IMR-90 (cell line): ENCODE measurements around the gene TSR1. TPM values are rescaled to one million over a fixed set of nuclear protein-coding genes. Genes with fewer than 3 reads are reported as not detected.

Experiments used
- ATAC-seq: fragments of 200-7000 bp; cut with Tn5 transposase; 2 replicates; pipeline ENCODE4 v1.9.1; 2020; ENCODE audit warnings: low read depth, mild to moderate bottlenecking, moderate library complexity
- BruUV-seq: library from RNA; stranded (reverse); fragments of 400-500 nt; replicated peaks from 2 replicates; lab custom pipeline; 2021; lab: Mats Ljungman, UMichigan
- CTCF ChIA-PET: fragments of 300-600 bp; formaldehyde crosslinking; extraction: SDS; loops from one replicate; lab custom pipeline; 2021; ENCODE audit warnings: antibody characterized with exemption; lab: Yijun Ruan, JAX
- POLR2A ChIA-PET: fragments of 300-600 bp; sonication (Branson Sonifier 250); formaldehyde crosslinking; loops from one replicate; lab custom pipeline; 2022; ENCODE audit warnings: antibody characterized with exemption; ENCODE audit not compliant: unreplicated experiment; lab: Charles Lee
- DNase-seq: peaks from one replicate; pipeline ENCODE4 v3.0.0; 2013
- H2AFZ ChIP-seq: replicated peaks from 2 replicates; pipeline ENCODE3; 2013; ENCODE audit warnings: low read length, mild to moderate bottlenecking; ENCODE audit not compliant: poor library complexity
- H2AK5ac ChIP-seq: 2 replicates; pipeline ENCODE4 v1.6.1; 2013; ENCODE audit warnings: low read depth, low read length, inconsistent platforms
- H2AK9ac ChIP-seq: replicated peaks from 2 replicates; pipeline ENCODE3; 2013; ENCODE audit warnings: mild to moderate bottlenecking, low read depth, low read length, moderate library complexity; ENCODE audit not compliant: poor library complexity
- H2BK120ac ChIP-seq: 2 replicates; pipeline ENCODE4 v1.6.1; 2013; ENCODE audit warnings: low read depth, low read length, inconsistent platforms
- H2BK15ac ChIP-seq: 3 replicates; pipeline ENCODE4 v1.6.1; 2013; ENCODE audit warnings: low read depth, low read length, inconsistent platforms
- H2BK20ac ChIP-seq: 2 replicates; pipeline ENCODE4 v1.6.1; 2013; ENCODE audit warnings: low read depth, mild to moderate bottlenecking, inconsistent platforms, low read length, moderate library complexity
- H2BK5ac ChIP-seq: 2 replicates; pipeline ENCODE4 v1.6.1; 2013; ENCODE audit warnings: mild to moderate bottlenecking, low read depth, low read length, inconsistent platforms; ENCODE audit not compliant: poor library complexity, severe bottlenecking
- H3K14ac ChIP-seq: replicated peaks from 2 replicates; pipeline ENCODE4 v1.6.1; 2013; ENCODE audit warnings: low read depth, low read length, inconsistent platforms
- H3K18ac ChIP-seq: 2 replicates; pipeline ENCODE4 v1.6.1; 2013; ENCODE audit warnings: low read depth, low read length, control low read depth
- H3K23ac ChIP-seq: 2 replicates; pipeline ENCODE4 v1.6.1; 2013; ENCODE audit warnings: low read depth, low read length, inconsistent platforms
- H3K27ac ChIP-seq: 2 replicates; pipeline ENCODE4 v1.5.1; 2013; ENCODE audit warnings: mild to moderate bottlenecking, control low read depth, low read length; ENCODE audit not compliant: insufficient read depth
- H3K27me3 ChIP-seq: 2 replicates; pipeline ENCODE4 v1.6.1; 2013; ENCODE audit warnings: low read length; ENCODE audit not compliant: control insufficient read depth, insufficient read depth
- H3K36me3 ChIP-seq: 2 replicates; pipeline ENCODE4 v1.6.1; 2013; ENCODE audit warnings: low read length, mixed read lengths; ENCODE audit not compliant: control insufficient read depth, insufficient read depth
- H3K4ac ChIP-seq: 2 replicates; pipeline ENCODE4 v1.6.1; 2013; ENCODE audit warnings: low read depth, low read length, inconsistent platforms
- H3K4me1 ChIP-seq: 2 replicates; pipeline ENCODE4 v1.6.1; 2013; ENCODE audit warnings: low read length, mixed read lengths; ENCODE audit not compliant: control insufficient read depth, insufficient read depth
- H3K4me2 ChIP-seq: 2 replicates; pipeline ENCODE4 v1.6.1; 2013; ENCODE audit warnings: low read depth, mild to moderate bottlenecking, control low read depth, low read length, moderate library complexity
- H3K4me3 ChIP-seq: 2 replicates; pipeline ENCODE4 v1.5.1; 2013; ENCODE audit warnings: low read depth, mild to moderate bottlenecking, control low read depth, low read length, moderate library complexity; ENCODE audit not compliant: insufficient read depth
- H3K56ac ChIP-seq: 2 replicates; pipeline ENCODE4 v1.6.1; 2013; ENCODE audit warnings: low read length, inconsistent platforms; ENCODE audit not compliant: insufficient read depth; ENCODE audit errors: extremely low read depth
- H3K79me1 ChIP-seq, 2 experiments: 2 replicates each; pipeline ENCODE4 v1.6.1; 2013; ENCODE audit warnings: low read length in 2 of 2, inconsistent platforms in 1 of 2, low read depth in 1 of 2
- H3K9ac ChIP-seq: 2 replicates; pipeline ENCODE4 v1.6.1; 2013; ENCODE audit warnings: low read depth, low read length, control low read depth
- H3K9me1 ChIP-seq: 2 replicates; pipeline ENCODE4 v1.6.1; 2013; ENCODE audit warnings: low read length, inconsistent platforms; ENCODE audit not compliant: insufficient read depth
- H3K9me3 ChIP-seq: 2 replicates; pipeline ENCODE4 v1.6.1; 2013; ENCODE audit warnings: low read length; ENCODE audit not compliant: control insufficient read depth, insufficient read depth
- H4K20me1 ChIP-seq: 2 replicates; pipeline ENCODE4 v1.6.1; 2013; ENCODE audit warnings: low read length, inconsistent platforms; ENCODE audit not compliant: insufficient read depth
- H4K5ac ChIP-seq: 2 replicates; pipeline ENCODE4 v1.6.1; 2013; ENCODE audit warnings: mild to moderate bottlenecking, low read depth, low read length, control low read depth
- H4K8ac ChIP-seq, 2 experiments: 2 replicates each; pipeline ENCODE4 v1.6.1; 2013; ENCODE audit warnings: low read depth in 2 of 2, low read length in 2 of 2, control low read depth in 1 of 2, inconsistent platforms in 1 of 2
- H4K91ac ChIP-seq: 2 replicates; pipeline ENCODE4 v1.6.1; 2013; ENCODE audit warnings: low read depth, low read length, inconsistent platforms; ENCODE audit not compliant: insufficient read depth
- BHLHE40 ChIP-seq: fragments of 150-350 bp; IDR thresholded peaks from 2 replicates; pipeline ENCODE4 v1.6.1; 2016; ENCODE audit warnings: mild to moderate bottlenecking, low read depth, low read length
- CHD1 ChIP-seq: IDR thresholded peaks from 2 replicates; pipeline ENCODE4 v1.6.1; 2012; ENCODE audit warnings: low read depth, low read length, improper control_type of control experiment
- CTCF ChIP-seq: conservative IDR thresholded peaks from 2 replicates; pipeline ENCODE4 v1.5.1; 2012; ENCODE audit warnings: mild to moderate bottlenecking, low read depth, low read length, improper control_type of control experiment
- ELK1 ChIP-seq: fragments of 150-350 bp; IDR thresholded peaks from 2 replicates; pipeline ENCODE4 v1.6.1; 2016; ENCODE audit warnings: low read depth, mild to moderate bottlenecking, low read length, moderate library complexity, borderline replicate concordance
- MAZ ChIP-seq: IDR thresholded peaks from 2 replicates; pipeline ENCODE4 v1.6.1; 2012; ENCODE audit warnings: low read depth, mild to moderate bottlenecking, low read length, improper control_type of control experiment, moderate library complexity, borderline replicate concordance
- MXI1 ChIP-seq: IDR thresholded peaks from 2 replicates; pipeline ENCODE4 v1.6.1; 2012; ENCODE audit warnings: low read depth, mild to moderate bottlenecking, low read length, moderate library complexity, borderline replicate concordance
- NFE2L2 ChIP-seq: fragments of 150-350 bp; IDR thresholded peaks from 2 replicates; pipeline ENCODE4 v1.6.1; 2016; ENCODE audit warnings: low read depth, mild to moderate bottlenecking, low read length
- POLR2A ChIP-seq: IDR thresholded peaks from 2 replicates; pipeline ENCODE4 v1.6.1; 2012; ENCODE audit warnings: mild to moderate bottlenecking, low read depth, low read length
- RAD21 ChIP-seq: IDR thresholded peaks from 2 replicates; pipeline ENCODE4 v1.6.1; 2012; ENCODE audit warnings: low read length, improper control_type of control experiment
- RCOR1 ChIP-seq: IDR thresholded peaks from 2 replicates; pipeline ENCODE4 v1.6.1; 2012; ENCODE audit warnings: mild to moderate bottlenecking, low read length, improper control_type of control experiment; ENCODE audit not compliant: insufficient replicate concordance
- RFX5 ChIP-seq: IDR thresholded peaks from 2 replicates; pipeline ENCODE4 v1.8.0; 2012; ENCODE audit warnings: low read depth, mild to moderate bottlenecking, low read length, moderate library complexity
- SMC3 ChIP-seq: fragments of 150-350 bp; IDR thresholded peaks from 2 replicates; pipeline ENCODE4 v1.6.1; 2016; ENCODE audit warnings: low read depth, mild to moderate bottlenecking, antibody characterized with exemption, low read length, moderate library complexity
- USF2 ChIP-seq: fragments of 150-350 bp; IDR thresholded peaks from 2 replicates; pipeline ENCODE4 v1.6.1; 2017; ENCODE audit warnings: mild to moderate bottlenecking, antibody characterized with exemption, low read length, low read depth
- WGBS, 2 experiments: methylation state at CpG; one replicate each; pipeline versions ENCODE4 v1.1.5 to v1.1.7; 2013; ENCODE audit warnings: missing lambda C conversion rate in 2 of 2; ENCODE audit not compliant: insufficient read length in 1 of 2; ENCODE audit errors: extremely low coverage in 2 of 2; 5-methylcytosine and 5-hydroxymethylcytosine counted together
- dilution Hi-C: fragments of 300-500 bp; cut with HindIII; formaldehyde crosslinking; loops from one replicate; pipeline ENCODE4 v1.14.3; 2018; ENCODE audit warnings: low sequenced_read_pairs; ENCODE audit not compliant: unreplicated experiment
- in situ Hi-C: fragments of 300-500 bp; cut with MboI; formaldehyde crosslinking; loops from 3 replicates; pipeline ENCODE4 v1.14.3; 2019; ENCODE audit warnings: low sequenced_read_pairs, inconsistent platforms, mixed read lengths
- intact Hi-C: fragments of 100-400 bp; cut with micrococcal nuclease; formaldehyde crosslinking; loops from 2 replicates; pipeline ENCODE4 v1.10.0; 2022
- polyA plus RNA-seq, 3 experiments: library from polyadenylated mRNA; depleted of rRNA; stranded (reverse); fragments of >200 nt; gene quantifications; 2 replicates each; pipeline ENCODE4 v1.2.3, GENCODE V29; 2012; ENCODE audit warnings: low replicate concordance in 1 of 3
- total RNA-seq: library from RNA; depleted of rRNA; stranded (reverse); fragments of >200 nt; gene quantifications from 2 replicates; pipeline ENCODE4 v1.2.3, GENCODE V29; 2012

The TSR1 gene
- total and polyA plus RNA-seq, 2 of the 4 experiments (the other 2 are of a cell fraction) = 22.6 to 72.6 TPM

GRCh38 chr17:2374549-2375285 is 38.5 kb upstream of the TSR1 start:
- no TSS peak for BruUV-seq
- peaks cover 54% of the 10 kb centered on the region for H3K36me3 ChIP-seq
- no peak overlapping the region for H2AK5ac ChIP-seq
- no peak overlapping the region for H4K8ac ChIP-seq
- H3K56ac ChIP-seq = no peak overlapping the region
- H2BK120ac ChIP-seq = no peak overlapping the region
- TF ChIP-seq MAZ (no peak), POLR2A (no peak), CTCF (no peak), SMC3 (no peak), RCOR1 (no peak), MXI1 (no peak), NFE2L2 (no peak), ELK1 (no peak), RAD21 (no peak), CHD1 (no peak), RFX5 (no peak), USF2 (no peak), BHLHE40 (no peak)
- H3K4me1 ChIP-seq = no peaks in the 10 kb centered on the region
- H3K9me1 ChIP-seq = 0 out of 2 replicates have a peak, but pooled peaks cover 3% of the 10 kb centered on the region
- dilution Hi-C loops = no loop called here
- no peak overlapping the region for H4K5ac ChIP-seq
- no peak overlapping the region for H3K4ac ChIP-seq
- H2AK9ac ChIP-seq = no peak overlapping the region
- H3K18ac ChIP-seq = no peak overlapping the region
- in situ Hi-C loops = loop anchor here (5.0 kb wide), 1 partner anchor 38 kb away; no protein-coding TSS in a partner anchor
- H3K27ac ChIP-seq = no peak overlapping the region
- H3K4me2 ChIP-seq = no peak overlapping the region
- H3K79me1 ChIP-seq = no peaks in the 10 kb centered on the region
- ChIA-PET POLR2A (no interaction called here), CTCF (no interaction called here)
- no peaks in the 10 kb centered on the region for H3K9me3 ChIP-seq
- no peak overlapping the region for H4K91ac ChIP-seq
- intact Hi-C loops = no loop called here
- no peak overlapping the region; the same call in 1 of the 2 replicates for H3K23ac ChIP-seq
- no peak overlapping the region for H3K9ac ChIP-seq
- no peaks in the 10 kb centered on the region; the same call in 1 of the 2 replicates for H4K20me1 ChIP-seq
- WGBS, 2 experiments = 100% methylated on average over 2 of the region's 11 CpGs; no CpG with 5 or more reads in 1 of the 2 experiments
- DNase-seq = no peak
- no peak overlapping the region for H2BK15ac ChIP-seq
- no peak overlapping the region for H2BK20ac ChIP-seq
- no peak overlapping the region for H2BK5ac ChIP-seq
- ATAC-seq = no peak
- H2AFZ ChIP-seq = no peak overlapping the region
- H3K14ac ChIP-seq = no peak overlapping the region
- no peaks in the 10 kb centered on the region for H3K27me3 ChIP-seq
- no peak overlapping the region for H3K4me3 ChIP-seq
